NT2/D1 (cell line): ENCODE measurements around the gene TOR4A.

Experiments used
- SUZ12 ChIP-seq: IDR thresholded peaks from 2 replicates; pipeline ENCODE4 v1.6.1; 2011; ENCODE audit not compliant: insufficient read length, insufficient read depth; ENCODE audit errors: extremely low read depth
- YY1 ChIP-seq: IDR thresholded peaks from 2 replicates; pipeline ENCODE4 v1.6.1; 2011; ENCODE audit not compliant: insufficient read length, insufficient read depth
- ZNF274 ChIP-seq: IDR thresholded peaks from 2 replicates; pipeline ENCODE4 v1.6.1; 2011; ENCODE audit warnings: mild to moderate bottlenecking, low read depth, low read length

- TF ChIP-seq SUZ12 (no peak), YY1 (no peak), ZNF274 (no peak)
These were observed 20.4 kb downstream of the TOR4A start for GRCh38 chr9:137297966-137298365.
